GM12872 (cell line): ENCODE measurements around the gene BASP1.

ENCODE experiments used
- TF ChIP-seq, protein P1 (sequence below): IDR thresholded peaks from 3 replicates; pipeline ENCODE4 v1.5.1; 2011; ENCODE audit warnings: low read depth, mild to moderate bottlenecking, low read length, moderate library complexity; ENCODE audit not compliant: insufficient read depth

The BASP1 gene

DNA sequence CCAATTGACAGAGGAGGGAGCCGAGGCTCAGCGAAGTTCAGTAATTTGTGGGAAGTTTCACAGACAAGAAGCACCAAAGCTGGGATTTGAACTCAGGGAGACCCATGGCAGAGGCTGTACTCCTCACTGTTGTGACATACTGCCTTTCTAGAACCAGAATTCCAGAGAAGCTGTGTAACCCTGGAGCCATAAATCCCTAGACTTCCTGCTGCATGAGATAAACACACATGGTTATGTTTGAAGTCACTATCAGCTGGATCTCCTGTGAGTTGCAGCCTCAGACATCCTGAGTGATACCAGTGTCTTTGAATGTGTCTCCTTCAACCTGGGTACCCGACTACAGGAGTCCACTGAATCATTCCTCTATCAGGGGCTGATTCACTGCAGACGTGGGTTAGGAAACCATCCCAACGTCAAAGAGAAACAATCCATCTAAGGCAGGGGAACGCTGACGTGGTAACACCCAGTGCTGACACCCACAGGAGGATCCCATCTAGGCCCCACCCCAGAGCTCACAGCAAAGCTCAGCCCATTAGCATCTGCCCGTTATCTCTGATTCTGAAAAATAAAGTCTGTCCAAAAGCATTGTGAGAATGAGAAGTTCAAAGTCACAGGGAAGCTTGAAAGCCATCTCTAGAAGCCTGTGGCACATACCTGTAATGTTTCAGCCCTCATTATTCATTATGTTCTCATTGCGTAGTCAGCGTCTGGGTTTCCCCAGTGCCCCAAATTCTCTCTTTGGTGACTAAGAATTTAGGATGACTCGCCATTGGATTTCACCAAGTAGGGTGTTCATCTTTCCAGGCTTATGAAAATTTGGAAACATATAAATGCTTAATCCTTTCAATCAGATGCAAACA, 36.3 kb upstream of the BASP1 start:
- TF ChIP-seq, protein P1, sequence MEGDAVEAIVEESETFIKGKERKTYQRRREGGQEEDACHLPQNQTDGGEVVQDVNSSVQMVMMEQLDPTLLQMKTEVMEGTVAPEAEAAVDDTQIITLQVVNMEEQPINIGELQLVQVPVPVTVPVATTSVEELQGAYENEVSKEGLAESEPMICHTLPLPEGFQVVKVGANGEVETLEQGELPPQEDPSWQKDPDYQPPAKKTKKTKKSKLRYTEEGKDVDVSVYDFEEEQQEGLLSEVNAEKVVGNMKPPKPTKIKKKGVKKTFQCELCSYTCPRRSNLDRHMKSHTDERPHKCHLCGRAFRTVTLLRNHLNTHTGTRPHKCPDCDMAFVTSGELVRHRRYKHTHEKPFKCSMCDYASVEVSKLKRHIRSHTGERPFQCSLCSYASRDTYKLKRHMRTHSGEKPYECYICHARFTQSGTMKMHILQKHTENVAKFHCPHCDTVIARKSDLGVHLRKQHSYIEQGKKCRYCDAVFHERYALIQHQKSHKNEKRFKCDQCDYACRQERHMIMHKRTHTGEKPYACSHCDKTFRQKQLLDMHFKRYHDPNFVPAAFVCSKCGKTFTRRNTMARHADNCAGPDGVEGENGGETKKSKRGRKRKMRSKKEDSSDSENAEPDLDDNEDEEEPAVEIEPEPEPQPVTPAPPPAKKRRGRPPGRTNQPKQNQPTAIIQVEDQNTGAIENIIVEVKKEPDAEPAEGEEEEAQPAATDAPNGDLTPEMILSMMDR: no peak

DNA sequence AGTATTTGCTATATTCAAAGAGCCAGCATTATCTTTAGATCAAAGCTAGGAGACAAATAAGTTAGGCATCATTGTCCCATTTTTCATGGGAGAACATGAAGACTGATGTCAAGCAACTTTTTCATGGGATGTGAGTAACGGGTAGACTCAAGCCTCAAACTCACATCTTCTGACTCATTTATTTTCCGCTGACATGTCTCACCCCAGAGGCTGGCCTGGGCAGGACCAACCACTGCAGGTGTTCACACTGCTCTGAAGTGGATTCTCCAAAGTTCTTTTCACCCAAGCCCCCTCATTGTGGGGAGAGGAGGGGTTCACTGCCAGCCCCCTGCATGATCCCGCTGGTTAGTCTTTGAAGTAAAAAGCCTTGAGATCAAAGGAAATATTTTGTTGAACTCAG, 34.9 kb upstream of the BASP1 start:
- TF ChIP-seq, protein P1: no peak

DNA sequence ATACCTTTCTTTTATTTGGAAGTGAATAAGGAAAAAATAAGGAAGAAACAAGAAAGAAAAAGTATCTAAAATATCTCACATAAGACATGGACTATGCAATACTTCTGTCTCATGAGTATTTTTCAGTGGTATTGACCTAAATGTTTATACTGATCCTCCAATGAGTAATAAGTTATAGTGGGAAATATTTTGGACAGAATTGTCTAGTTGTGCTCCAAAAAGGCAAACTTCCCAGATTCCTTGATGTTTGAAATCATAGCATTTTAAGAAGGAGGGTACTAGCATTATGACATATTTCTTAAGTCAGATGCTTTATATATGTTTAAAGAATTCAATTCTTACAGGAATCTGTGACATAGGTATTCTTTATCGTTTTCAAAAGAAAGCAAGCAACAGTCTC, 34.5 kb upstream of the BASP1 start:
- TF ChIP-seq, protein P1: no peak

DNA sequence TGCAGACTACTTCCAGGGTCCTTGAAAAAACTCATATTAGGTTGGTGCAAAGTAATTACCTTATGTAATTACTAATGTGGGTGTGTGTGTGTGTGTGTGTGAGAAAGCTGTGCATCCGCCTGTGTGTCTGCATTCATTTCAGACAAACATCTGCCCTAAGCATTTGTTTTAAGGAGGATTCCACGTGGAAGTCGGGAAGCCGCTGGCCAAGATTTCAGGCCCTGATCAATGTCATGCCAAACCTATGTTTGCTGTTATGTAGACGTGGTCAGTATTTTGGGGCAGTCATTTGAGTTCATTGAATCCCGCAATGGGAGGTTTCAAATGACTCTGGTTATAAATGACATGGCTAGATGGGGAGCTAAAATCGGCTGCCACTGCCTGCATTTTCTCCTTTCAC, 33.6 kb upstream of the BASP1 start:
- TF ChIP-seq, protein P1: no peak

DNA sequence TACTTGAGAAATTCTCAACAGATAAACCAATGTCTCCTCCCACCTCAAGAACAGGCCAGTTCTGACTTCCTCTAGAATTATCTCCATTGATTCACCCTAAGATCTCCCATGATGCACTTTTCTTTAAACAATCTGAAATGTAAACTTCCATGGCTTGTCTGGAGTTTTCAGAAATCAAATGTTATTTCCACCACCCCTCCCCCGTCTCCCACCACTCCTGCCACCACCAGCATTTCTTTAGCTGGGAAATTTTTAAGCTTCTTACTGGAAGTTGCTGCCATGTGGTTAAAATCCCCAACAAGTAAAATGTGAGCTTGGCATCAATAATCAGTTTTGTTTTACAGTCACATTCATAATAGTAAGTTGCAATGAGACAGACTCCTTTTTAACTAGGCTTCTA, 32.8 kb upstream of the BASP1 start:
- TF ChIP-seq, protein P1: no peak

DNA sequence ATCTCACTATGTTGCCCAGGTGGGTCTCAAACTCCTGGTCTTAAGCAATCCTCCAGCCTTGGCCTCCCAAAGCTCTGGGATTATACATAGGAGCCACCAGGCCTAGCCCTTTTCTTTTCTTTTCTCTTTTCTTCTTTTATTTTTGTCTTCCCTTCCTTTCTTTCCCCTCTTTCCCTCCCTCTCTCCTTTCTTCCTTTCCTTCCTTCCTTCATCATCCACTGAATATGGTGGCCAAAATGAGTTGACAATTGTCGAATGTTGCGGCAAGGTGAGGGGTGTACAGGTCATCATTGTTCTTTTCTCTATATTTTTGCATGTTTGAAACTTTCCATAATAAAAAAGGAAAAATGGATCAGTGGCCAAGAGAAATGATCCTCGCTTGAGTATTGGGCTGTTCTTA, 32.1 kb upstream of the BASP1 start:
- TF ChIP-seq, protein P1: no peak

DNA sequence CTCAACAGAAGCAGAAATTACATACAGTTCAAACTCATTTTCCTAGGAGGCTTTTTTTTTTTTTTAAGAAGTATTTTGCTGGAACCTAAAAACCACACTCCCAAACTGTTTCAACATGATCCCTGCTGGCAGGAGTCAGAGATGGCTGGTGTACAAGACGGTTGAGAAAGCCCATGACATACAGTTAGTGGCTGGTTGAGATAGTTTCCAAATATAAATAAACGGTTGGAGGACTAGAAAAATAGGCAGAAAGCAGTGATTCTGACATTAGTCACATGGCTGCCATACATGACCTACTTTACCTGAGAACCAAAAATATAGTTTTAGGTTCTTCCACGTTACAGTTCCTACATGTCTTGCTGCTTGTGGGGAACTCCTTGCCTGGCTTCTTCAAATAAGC, 31.7 kb upstream of the BASP1 start:
- TF ChIP-seq, protein P1: no peak
